Stimulated activated naive CD8-positive, alpha-beta T cell treated with anti-CD3 and anti-CD28 coated beads, Interleukin-15, Interleukin-2, amounts not matched to agents 100 U/mL and 50 U/mL, for 24 hours (primary cell): Measurements from ENCODE around the gene LMNTD2.
"Not testable (repeated sequence)": the region's sequence is repeated elsewhere in the genome, so short reads cannot be mapped to it uniquely, and the experiment has no call there.

Source experiments
- ATAC-seq: fragments of 150-1000 bp; cut with Tn5 transposase; one replicate; pipeline ENCODE4 v1.10.0; 2021
- DNase-seq: peaks from one replicate; pipeline ENCODE4 v3.0.0; 2021

Gene LMNTD2

DNA sequence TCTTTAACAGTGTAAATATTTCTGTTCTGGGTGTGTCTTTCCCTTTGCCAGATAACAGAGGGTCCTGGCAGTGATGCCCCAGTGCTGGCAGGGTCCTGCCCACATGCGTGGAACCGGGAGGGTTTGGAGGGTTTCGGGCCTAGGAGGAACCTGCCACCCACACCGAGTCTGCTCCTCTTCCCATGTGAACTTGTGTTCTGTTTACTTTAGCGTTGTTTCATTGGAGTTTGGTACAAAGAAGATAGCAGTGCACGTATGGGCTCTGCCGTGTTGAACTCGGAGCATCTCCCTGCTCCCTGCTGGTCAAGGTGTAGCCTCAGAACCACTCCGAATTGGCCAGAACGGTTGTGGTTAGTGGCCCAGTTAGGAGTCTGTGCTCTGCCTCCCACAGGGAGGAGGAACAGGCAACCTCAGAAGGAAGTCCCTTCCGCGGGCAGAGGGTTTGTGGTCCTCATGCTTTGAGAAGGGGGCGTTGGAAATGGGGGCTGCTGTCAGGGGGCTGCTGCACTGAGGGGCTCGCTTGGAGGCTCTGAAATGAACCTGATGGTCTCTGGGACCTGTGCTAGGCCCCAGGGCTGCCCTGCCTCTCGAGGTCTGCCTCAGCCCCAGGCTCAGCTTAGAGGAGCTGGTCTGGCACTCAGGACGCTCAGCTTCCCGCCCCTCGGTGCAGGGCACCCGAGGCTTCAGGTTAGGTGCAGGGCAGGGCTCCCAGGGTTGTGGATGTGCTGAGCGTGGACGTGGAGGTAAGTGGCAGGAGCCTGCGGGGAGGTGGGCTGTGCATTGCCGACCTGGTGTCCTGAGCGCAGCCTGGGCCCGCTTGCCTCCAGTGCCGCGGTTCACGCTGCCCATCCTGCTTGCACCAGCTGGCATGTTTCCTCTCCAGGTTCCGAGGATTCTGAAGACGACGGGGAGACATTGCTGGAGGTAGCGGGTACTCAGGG, 26.1 kb upstream of the LMNTD2 start:
- DNase-seq (no peak), ATAC-seq (no peak)

DNA sequence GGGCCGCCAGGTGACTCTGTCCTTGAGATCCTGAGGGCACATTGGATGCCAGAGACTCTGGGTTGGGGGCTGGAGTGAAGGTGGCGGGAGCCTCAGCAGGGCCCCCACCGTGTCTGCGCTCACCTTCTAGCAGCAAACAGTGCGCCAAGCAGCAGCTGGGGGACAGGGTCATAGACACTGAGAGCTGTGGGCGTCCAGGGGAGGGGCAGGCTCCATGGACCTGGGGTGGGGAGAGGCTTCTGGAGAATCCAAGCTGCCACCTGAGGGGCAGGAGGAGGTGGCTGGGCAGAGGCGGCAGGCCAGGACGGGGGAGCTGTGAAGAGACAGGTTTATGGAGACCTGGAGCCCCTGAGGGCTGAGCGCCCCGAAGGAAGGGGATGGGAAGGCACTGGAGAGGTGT, 23.7 kb upstream of the LMNTD2 start:
- ATAC-seq (no peak), DNase-seq (no peak)

DNA sequence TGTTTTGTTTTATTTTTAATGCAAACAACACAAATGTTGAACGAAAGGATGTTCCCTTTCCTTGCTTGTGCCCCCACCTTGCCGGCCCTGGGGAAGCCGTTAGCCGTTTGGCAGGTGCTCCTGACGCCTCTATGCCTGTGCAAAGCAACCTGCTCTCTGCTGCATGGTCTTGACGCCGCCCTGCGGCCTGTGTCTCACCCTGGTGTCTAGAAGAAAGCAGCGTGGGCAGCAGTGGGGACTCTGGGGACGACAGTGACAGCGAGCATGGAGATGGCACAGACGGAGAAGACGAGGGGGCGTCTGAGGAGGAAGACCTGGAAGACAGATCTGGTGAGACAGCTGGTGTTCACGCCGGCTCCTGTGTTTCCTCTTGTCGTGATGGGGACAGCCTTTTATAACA, 21.2 kb upstream of the LMNTD2 start:
- no peak for DNase-seq
- ATAC-seq, result no peak

DNA sequence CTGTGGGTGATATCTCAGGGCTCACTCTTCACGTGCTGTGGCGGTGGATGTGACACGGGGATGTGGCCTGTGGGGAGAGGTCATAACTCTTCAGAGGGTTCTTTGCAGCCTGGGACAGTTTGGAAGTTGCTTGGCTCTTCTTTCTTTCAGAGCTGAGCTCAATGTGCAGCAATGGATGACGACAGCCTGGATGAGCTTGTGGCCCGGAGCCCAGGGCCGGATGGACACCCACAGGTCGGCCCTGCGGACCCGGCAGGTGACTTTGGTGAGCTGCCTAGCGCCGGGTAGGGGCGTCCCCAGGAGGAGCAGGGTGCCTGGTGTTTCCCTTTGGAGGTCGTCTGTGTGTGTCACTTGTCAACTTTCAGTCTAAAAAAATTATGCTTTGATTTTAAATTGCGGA, 20.8 kb upstream of the LMNTD2 start:
- ATAC-seq (no peak), DNase-seq (no peak)

DNA sequence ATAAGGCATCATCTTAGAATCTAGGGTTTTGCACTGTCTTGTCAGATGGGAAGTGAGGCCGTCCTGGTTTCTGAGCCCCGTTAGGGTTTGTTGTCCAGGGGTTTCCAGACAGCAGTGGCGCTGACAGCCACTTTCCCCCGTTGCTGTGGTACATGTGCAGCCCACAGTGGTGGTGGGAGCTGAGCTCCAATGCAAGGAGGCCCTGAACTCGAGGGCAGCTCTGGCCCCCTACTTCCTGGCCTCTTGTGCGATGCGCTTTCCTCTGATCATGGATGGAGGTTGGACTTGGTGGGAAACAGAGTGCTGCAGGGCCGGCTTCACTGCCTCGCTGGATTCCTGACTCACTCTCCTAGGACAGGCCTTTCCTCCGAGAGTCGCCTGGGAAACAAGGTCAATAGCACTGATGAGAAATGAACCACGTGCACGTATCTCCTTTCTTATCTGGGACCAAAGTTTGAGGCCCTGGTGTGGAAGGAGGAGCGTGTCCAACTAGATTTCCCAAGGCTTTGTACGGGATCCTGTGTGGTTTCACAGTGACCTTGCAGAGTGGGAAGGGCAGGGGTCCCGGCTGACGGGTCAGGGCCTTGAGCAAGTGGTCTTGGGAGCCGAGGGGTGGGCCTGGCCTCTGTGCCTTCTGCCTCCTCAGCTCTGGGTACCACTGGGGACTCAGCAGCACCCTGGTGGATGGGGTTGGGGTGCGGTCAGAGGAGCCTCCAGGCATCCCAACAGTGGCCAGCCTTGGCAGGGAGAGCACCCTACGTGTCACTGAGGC, 19.5 kb upstream of the LMNTD2 start:
- no peak for ATAC-seq
- no peak for DNase-seq

DNA sequence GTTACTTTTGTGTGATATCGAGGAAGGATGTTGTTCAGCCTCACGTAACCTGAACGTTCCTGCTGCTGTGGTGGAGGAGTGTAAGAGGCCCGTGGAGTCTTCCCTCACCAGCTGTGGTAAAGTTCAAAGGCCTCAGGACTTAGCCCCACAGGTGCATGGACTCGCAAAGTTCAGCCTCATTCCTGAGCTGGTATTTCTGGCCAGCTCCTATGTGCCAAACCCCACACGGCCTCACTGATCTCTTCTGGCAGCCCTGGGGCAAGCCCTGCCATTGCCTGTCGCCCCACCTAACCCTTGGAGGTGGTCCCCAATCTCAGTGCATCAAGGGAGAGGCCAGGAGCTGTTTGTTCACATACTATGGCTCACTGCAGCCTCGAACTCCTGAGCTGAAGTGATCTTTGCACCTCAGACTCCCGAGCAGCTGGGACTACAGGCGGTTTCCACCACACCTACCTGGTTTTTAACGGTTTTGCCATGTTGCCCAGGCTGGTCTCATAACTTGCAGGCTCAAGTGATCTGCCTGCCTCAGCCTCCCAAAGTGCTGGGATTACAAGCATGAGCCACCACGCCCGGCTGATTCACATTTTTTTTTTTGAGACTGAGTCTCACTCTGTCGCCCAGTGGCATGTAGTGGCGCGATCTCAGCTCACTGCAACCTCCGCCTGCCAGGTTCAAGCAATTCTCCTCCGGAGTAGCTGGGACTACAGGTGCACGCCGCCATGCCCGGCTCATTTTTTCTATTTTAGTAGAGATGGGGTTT, 17.9 kb upstream of the LMNTD2 start:
- ATAC-seq, result no peak
- DNase-seq, result no peak

DNA sequence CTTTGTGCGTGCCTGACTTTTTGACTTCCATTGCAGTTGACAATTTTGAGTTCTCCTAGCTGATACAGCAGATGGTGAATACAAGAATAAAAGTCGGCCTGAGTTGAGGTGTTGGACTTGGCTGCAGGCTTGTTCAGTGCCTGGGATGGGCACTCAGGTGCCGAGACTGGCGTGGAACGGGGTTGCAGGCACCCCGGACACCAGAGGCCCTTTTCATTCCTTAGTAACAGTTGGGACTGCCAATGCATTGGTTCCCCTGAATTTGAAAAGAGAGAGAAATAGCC, 17.0 kb upstream of the LMNTD2 start:
- no peak for DNase-seq
- ATAC-seq, result no peak

DNA sequence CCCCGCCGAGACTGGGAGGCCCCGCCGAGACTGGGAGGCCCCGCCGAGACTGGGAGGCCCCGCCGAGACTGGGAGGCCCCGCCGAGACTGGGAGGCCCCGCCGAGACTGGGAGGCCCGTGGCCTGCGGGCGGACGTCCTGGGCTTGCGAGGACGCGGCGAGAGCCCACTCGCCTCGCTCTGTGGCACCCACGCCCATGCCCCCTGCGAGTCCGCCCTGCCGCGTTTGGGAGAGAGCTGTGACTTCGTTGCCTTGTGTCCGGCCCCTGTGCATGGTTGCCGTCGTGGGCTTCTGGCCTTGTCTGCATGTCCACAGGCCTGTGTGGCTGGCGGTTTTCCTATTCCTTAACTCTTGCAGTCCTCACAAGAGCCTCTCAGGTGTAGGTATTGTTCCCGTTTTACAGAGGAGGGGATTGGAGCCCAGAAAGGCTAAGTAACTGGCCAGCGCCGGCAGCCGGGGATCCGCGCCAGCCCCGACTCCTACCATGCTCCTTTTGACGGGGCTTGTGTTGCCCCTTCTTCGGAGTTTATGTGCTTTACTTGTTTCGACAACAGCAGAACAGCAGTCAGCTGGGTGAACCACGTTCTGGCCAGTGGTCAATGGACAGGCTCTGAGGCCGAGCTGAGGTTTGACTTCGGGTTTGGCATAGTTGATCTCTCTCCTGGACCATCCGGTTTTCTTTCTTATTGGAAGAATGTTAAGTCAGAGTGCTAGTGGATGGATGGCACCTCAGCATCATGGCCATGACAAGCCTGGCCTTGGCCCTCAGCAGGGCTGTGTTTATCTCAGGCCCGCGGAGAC, 16.5 kb upstream of the LMNTD2 start:
- no peak for ATAC-seq
- no peak for DNase-seq

DNA sequence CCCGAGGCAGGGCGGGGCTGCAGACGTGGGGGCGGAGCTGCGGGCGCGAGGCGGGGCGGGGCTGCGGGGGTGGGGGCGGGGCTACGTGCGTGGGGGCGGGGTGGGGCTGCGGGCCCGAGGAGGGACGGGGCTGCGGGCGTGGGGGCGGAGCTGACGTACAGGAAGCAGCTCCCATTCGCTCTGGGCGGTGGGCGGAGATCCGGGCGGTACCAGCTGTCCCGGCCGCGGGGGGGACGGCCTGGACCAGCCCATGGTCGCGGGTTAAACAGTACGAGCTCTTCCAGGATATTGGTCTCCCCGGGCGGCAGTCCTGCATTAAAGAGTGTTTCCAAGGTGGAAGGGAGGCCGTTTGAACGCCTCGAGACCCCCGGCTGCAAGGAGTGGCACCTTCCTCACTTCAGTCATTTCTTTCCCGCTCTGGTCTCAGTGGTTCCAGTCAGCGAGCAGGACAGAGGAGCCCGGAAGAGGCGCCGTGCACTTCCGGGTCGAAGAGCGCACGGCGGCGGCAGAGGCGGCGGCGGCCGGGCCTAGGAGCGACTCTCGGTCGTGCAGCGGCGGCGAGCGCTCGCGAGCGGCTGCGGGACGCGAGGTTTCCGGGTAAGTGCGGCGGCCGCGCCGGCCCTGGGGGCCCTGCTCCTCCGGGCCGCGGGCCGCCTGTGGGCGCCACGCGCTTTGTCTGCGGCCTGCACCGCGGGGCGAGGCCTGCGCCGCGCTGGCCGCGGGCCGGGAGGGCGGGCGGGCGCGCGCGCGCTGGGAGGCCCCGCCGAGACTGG, 15.6 kb upstream of the LMNTD2 start, which contains the start of gene PHRF1:
PHRF1 (plus strand) TSS at position 475 of the 773 bp plus-strand sequence. CDS start 5,043 bp downstream, outside the sequence.
- peak; percentile 92 for ATAC-seq
- peak; percentile 97 for DNase-seq

DNA sequence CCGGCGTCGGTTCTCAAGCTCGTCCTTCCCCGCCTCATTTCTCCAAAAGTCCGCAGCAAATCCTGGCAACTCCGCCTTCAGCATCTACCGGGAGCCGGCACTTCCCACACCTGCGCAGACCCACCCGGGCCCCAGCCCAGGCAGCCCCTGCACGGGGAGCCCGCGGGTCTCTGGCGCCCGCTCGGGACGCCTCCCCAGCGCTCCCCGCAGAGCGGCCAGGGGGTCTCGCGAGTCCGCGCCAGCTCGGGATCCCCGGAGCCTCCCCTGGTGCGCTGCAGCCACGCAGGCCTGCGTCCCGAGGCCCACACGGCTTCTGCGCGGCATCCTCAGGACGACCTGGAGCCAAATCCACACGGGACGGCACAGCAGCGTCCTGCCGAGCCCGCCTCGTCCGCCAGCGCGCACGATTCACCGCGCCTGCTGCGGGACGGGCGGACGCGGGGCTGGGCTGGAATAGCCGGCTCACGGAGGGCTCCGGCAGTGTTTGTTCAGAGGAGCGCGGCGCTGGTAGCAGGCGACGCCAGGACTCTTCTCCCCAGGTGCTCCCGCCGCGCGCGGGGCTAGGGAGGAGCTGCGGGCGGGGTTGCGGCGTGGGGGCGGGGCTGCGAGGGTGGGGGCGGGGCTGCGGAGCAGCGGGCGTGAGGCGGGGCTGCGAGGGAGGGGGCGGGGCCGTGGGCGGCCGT, 14.9 kb upstream of the LMNTD2 start:
- ATAC-seq, result no peak
- no peak for DNase-seq

DNA sequence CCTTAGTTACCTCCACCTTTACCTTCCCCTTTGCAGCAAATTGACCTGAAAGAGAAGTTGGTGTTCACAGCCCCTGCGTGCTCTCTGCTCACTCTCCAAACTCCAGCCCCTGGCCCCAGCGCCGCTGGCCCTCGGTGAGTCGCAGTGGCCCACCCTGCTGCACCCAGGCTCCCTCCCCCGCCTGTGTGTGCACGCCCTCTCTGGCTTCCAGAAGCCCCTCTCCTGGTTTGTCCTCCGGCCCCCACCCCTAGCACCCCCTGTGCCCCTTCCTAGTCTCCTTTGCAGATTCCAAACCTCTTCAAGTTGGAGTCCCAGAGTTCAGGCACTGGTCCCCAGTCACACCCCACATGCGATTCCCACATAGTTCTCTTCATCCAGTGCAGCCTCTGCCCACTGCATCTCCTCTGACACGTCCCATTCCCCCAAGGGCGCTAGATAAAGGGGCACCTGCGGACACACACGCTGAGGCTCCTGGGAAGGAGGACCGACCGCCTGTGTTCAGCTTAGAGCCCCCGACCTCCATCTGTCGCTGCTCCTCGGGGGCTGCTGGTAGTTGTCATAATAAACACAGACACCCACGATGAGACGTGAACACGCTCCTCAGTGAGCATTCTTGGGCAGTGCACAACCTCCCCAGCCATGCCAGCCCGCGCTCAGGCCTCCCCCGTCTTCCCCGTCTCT, 14.2 kb upstream of the LMNTD2 start:
- no peak for ATAC-seq
- DNase-seq, result no peak

DNA sequence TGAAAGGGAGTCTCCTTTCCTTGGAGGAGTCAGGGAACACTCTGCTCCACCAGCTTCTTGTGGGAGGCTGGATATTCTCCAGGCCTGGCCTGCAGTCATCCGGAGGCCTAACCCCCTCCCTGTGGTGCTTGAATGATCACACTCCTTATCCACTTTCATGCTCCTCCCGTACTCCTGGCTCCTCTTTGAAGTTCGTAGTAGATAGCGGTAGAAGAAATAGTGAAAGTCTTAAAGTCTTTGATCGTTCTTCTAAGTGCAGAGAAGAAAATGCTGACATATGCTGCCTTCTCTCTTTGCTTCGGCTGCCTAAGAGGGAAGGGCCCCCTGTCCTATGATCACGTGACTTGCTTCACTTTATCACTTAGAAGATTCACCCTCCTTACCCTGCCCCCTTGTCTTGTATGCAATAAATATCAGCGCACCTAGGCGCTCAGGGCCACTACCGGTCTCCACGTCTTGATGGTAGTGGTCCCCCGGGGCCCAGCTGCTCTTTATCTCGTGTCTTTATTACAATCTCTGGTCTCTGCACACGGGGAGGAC, 13.6 kb upstream of the LMNTD2 start:
- not testable (repeated sequence) for DNase-seq, ATAC-seq

DNA sequence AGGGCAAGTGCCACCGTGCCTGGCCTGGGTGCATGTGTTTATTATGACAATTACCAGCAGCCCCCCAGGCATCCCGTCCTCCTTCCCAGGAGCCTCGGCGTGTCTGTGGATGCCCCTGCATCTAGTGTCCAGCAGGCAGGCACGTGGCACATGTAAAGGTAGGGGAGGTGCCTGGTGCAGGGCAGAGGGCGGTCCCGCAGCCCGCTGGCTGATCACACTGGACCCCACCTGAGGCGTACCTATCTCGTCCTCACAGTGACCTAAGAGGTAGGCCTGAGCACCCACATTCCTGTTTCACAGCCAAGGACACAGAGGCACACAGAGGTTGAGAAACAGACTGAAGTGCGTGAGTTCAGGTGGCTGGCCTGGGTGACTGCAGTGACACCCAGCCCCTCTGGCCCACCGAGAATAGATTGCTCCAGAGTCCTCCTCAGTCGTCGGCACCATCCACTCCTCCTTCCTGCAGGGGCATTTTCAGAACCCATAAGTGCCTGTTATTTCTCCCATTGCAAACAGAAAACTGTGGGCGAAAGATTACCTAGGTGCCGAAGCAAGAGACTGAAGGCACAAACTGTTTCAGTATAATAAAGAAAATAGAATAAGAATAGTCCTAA, 12.7 kb upstream of the LMNTD2 start:
- ATAC-seq (no peak), DNase-seq (no peak)

DNA sequence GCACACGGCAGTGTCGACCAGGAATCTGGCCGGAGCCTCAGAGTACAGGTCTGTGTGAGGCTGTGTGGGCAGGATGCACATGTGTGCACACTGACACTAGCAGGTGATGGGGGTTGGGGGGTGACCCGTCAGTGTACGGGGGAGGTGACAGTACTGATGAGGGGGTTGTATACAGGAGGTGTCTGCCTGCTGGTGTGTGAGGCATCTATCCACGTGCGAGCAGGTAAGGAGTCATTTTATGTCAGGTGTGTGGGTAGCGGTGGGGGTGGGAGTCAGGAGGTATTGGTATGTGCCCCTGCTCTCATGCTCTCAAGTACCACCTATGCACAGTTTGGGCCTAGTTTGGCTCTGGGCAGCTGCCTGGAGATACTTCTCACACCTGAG, 11.3 kb upstream of the LMNTD2 start:
- ATAC-seq, result no peak
- no peak for DNase-seq

DNA sequence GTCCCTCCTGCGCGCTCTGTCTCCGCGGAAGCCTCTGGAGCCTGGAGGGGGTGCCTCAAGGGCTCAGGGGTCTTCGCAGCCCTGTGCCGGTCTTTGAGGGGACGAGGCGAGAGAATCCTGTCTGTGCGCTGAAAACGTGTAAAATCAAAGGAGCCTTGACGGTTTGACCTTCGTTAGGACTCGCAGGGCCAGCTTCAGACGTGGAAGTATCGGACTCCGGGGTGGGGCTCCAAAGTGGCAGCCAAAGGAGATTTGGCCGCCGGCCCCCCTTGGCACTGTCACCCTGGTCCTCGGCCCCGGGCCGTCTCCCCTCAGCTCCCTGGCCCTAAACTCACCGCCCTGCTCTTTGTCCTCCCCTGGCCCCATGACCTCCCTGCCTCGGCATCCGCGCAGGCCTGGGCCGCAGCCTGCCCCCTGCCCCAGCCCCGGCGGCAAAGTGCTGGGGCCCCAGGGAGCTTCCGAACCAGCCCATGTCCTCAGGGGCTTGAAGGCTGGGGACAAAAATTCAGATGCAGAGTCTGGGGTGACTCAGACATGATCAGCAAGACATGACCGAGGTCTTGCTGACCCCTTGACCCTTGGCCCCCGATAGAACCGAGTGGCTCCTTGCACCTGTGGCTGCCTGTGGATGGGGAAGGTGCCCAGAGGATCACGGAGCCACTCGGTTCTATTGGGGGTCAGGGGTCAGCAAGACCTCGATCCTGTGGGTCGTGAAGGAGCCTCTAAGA, 8.8 kb upstream of the LMNTD2 start:
- no peak for DNase-seq
- no peak for ATAC-seq

DNA sequence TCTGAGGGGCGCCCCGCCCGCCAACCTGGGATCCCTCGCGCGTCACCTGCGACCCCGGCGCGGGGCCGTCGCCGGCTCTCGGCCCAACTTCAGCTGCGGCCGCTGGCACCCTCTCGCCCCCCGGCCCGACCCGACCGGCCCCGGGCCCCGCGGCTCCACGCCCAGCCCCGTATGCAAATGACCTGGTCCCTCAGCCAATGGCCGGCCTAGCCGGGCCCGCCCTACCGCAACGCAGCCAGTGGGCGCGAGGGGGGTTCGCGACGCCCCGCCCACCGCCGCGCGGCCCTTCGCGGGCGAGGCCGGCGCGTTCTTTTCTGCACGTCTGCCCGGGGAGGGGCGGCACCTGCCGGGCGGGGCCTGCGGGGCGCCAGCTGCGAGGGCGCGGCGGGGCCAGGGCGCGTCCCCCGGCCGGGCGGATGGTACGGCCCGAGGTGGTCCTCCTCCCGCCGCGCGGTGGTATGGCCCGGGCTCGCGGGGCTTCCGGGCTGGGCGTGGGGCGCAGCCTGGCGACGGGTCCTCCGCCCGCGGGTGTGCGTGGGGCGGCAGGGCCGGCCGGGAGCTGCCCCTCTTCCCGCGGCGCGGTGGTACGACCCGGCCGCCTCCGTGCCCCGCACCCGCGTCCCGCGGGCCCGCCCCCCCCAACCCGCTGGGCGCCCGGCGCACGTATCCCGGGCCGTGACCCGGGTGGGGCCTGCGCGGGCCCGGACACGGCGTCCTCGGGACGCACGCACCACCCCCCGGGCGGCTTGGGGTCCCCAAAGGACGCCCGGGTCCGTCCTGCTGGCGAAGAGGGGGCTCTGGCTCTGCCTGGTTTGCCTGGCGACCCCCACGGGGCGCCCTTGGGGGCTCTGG, 8.0 kb upstream of the LMNTD2 start:
- ATAC-seq (peak; percentile 94), DNase-seq (peak; percentile 98)

DNA sequence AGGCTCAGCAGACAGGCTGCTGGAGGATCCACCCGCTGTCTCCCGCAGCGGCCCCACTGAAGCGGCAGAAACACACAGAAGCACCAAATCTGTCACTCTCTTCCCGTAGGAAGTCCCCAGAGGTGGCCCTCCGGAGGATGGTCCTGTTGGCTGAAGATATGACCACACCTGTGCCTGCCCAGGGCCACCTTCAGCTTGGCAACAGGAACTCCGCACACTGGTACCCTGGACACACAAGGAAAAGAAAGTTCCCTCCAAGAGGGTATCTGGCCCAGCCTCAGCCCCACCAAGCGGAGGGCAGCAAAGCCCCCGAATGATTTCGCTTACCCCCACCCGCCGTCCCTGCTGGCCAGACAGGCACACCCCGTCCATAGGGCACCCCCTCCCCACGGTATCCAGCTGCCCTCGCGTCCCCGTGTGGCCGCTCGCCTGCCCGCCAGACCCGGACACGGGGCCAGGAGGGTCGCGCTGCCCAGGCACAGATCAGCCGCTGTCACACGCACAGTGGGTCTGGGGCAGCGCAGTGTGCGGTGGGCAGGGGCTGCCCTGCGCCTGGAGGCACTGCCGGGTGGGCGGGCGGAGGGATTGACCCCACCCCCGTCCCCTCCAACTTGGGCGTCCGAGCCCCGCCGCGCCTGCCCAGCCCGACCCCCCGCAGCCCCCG, 7.2 kb upstream of the LMNTD2 start:
- ATAC-seq, result no peak
- no peak for DNase-seq
